Epithelial cell of esophagus (primary cell): ENCODE measurements around the gene DBN1.

ENCODE experiments used
- DNase-seq: peaks from one replicate; pipeline ENCODE4 v3.0.0; 2010; ENCODE audit warnings: low read depth
- H3K4me3 ChIP-seq: 2 replicates; pipeline ENCODE4 v1.5.1; 2011; ENCODE audit warnings: mild to moderate bottlenecking, low read length, control low read depth
- TF ChIP-seq, protein P1 (sequence below): IDR thresholded peaks from 2 replicates; pipeline ENCODE4 v1.5.1; 2011; ENCODE audit warnings: low read depth, mild to moderate bottlenecking, low read length, control low read depth, inconsistent platforms; ENCODE audit not compliant: insufficient read depth; ENCODE audit errors: missing control alignments

DBN1 gene

DNA sequence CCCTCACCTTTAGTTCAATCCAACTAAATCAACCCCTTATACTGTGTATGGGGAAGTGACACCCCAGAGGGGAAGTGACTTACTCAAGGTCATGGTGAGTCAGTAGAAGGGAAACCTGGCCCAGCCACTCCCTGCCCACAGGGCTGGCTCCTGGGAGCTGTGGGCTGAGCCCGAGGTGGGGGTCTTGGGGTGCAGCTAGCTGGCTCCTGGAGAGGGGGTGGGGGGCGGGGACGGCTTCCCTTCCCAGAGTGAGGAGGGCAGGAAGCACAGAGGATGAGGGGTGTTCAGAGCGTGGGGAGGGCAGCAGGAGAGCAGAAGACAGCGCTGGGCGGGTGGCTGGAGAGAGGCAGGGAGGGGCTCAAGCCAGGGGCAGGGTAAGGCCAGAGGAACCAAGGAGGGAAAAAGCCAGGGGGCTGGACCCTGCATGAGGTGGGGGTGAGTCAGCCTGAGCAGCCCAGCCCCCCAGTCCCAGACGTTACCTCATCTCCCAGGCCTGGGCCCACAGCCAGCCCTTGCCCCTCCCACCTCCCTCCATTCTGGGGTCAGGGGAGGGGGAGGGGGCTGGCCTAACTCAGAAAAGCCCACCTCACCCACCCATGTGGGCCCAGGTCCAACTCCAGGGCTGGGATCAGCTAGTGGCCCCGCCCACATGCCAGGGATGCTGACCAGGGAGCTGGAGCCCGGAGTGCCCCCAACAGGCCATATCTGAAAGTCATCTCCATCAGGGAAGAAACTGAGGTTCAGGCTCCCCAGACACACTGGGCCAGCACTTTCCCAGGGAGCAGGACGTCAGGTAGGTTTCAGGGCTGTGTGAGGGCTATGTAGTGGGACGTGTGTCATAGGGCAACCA is 21.1 kb upstream of the DBN1 start:
- DNase-seq: peak; percentile 86
- no peak overlapping the region for H3K4me3 ChIP-seq

DNA sequence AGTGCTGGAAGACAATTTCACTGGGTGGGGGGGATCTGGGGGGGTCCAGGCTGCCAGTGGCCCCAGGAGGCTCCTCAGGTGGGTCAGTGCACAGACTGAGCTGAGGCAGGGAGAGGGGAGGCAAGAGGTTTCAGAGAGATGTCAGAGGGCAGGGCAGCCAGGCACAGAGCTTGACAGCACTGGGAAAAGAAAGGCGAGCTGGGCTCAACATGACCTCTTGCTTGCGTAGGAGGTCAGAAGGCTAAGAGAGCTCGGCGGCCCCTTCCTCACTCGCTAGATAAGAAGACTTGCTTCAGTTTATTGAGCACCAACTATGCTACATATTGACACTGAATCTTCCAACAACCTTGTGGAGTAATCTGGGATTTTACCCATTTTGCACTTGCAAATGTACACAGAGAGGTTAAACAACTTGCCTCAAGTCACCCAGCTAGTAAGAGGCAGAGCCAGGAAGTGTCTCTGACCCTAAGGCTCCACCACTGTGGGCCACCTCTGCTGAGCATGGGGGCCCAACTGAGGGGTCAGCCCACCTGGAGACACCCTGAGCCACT is 20.4 kb upstream of the DBN1 start:
- TF ChIP-seq, protein P1, sequence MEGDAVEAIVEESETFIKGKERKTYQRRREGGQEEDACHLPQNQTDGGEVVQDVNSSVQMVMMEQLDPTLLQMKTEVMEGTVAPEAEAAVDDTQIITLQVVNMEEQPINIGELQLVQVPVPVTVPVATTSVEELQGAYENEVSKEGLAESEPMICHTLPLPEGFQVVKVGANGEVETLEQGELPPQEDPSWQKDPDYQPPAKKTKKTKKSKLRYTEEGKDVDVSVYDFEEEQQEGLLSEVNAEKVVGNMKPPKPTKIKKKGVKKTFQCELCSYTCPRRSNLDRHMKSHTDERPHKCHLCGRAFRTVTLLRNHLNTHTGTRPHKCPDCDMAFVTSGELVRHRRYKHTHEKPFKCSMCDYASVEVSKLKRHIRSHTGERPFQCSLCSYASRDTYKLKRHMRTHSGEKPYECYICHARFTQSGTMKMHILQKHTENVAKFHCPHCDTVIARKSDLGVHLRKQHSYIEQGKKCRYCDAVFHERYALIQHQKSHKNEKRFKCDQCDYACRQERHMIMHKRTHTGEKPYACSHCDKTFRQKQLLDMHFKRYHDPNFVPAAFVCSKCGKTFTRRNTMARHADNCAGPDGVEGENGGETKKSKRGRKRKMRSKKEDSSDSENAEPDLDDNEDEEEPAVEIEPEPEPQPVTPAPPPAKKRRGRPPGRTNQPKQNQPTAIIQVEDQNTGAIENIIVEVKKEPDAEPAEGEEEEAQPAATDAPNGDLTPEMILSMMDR: no peak
- no peak for DNase-seq
- H3K4me3 ChIP-seq: no peak overlapping the region

More for the DNA sequence above, 21.1 kb upstream of the DBN1 start:
- TF ChIP-seq, protein P1: no peak

DNA sequence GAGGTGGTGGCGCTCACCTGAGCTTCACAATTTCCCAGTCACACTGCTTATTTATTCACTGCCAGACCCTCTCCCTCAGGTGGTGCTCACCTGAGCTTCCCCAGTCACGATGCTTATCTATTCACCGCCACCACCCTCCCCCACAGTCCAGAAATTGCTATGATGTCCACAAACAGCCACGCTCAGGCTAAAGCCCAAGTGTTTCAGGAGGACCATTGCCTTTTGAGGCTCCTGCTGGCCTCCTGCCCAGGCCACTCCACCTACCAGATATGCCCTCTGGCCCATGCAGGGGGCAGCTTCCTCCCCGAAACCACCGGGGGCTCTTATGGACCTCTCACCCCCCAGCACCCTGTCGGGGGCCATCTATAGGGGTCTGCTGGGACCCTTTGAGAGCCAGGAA is 19.4 kb upstream of the DBN1 start:
- no peak for DNase-seq
- no peak overlapping the region for H3K4me3 ChIP-seq
- TF ChIP-seq, protein P1: no peak

DNA sequence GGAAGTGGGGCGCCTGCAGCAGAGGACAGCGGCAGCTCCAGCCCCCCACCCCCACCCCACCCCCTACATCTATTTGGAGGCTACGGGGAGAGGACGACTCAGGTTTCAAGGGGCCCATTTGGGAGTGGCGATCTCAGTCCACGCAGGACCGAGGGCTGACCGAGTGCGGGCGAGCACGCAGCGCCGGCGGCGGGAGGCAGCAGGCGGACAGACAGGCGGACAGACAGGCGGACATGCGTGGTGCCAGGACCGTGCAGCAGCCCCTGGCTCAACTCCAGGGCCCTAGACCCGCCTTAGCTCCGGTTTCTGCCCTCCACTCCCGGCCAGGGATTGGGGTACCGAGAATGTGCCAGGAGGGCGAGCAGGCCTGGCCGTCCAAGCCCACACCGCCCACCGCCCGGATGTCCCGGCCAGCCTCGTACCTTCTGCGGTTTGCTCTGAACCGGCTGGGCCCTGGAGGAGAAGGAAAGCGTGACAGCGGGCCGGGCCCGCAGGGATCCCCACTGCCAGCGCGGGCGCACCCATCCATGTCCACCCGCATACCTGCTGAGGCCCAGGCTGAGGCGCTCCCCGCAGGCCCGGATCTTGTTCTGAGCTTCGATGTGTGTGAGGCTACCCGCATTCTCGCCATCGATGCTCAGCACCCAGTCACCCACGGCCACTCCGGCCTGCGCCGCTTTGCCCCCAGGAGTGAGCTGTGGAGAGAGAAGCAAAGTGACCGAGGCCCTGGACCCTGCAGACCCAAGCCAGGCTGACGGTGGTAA is 18.7 kb upstream of the DBN1 start:
- DNase-seq: no peak
- TF ChIP-seq, protein P1: no peak
- H3K4me3 ChIP-seq: no peak overlapping the region

DNA sequence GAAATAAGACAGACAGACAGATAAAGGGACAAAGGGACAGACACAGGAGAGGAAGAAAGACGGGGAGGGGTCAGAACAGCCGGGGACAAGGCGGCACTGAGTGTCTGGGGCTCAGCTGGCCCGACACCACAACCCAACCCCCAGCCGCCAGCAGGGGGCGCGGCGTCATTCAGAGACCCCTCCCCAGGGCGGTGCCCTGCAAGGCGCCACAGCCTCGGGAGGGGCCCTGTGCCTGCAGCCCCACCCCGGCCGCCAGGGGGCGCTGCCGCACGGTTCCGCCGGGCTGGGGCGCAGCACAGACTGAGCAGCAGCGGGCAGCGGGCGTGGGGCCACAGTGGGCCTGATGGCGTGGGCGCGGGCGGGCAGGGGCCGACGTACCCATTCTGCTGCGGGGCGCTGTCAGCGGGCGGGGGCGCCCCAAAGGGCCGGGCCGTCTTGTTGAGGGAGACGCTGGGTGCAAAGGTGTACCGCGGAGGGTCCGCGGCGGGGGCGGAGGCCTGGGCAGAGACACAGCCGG is 18.1 kb upstream of the DBN1 start:
- peak; percentile 57 for DNase-seq
- no peak overlapping the region for H3K4me3 ChIP-seq
- TF ChIP-seq, protein P1: peak; percentile 46

DNA sequence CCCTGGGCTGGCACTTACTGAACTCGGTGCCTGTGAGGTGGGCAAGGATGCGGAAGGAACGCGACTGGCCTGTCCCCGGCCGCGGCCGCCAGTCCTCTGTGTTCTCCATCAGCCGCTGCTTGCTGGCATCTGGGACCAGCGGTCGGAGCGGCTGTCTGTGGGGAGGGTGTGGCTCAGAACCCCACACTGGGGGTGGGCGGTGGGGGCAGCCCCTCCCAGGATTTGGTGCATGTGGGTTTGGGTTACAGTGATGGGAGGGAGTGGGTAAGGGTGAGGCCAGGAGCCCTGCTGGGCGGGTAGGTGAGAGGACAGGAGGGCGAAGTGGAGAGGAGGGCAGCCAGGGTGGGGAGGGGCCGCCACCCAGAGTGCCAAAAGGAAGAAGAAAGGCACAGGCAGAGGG is 17.6 kb upstream of the DBN1 start:
- TF ChIP-seq, protein P1: no peak
- no peak overlapping the region for H3K4me3 ChIP-seq

More for the DNA sequence above, 17.6 kb upstream of the DBN1 start:
- no peak for DNase-seq
